Glutamatergic neuron (in vitro differentiated cells): ENCODE measurements around the gene KASH5. TPM values are rescaled to one million over a fixed set of nuclear protein-coding genes. Genes with fewer than 3 reads are reported as not detected.

ENCODE experiments used
- DNase-seq: peaks from one replicate; pipeline ENCODE4 v3.0.0; 2022
- H3K27ac Mint-ChIP-seq: one replicate; pipeline ENCODE4 v1.8.0; 2020; ENCODE audit warnings: mild to moderate bottlenecking, mixed read lengths, inconsistent platforms; ENCODE audit not compliant: unreplicated experiment
- H3K27me3 Mint-ChIP-seq: one replicate; pipeline ENCODE4 v1.8.0; 2020; ENCODE audit warnings: mild to moderate bottlenecking, moderate library complexity, mixed read lengths, inconsistent platforms; ENCODE audit not compliant: unreplicated experiment
- H3K36me3 Mint-ChIP-seq: one replicate; pipeline ENCODE4 v1.8.0; 2020; ENCODE audit warnings: mild to moderate bottlenecking, mixed read lengths, inconsistent platforms; ENCODE audit not compliant: unreplicated experiment
- H3K4me1 Mint-ChIP-seq: one replicate; pipeline ENCODE4 v1.8.0; 2020; ENCODE audit warnings: mild to moderate bottlenecking, low read depth, mixed read lengths, inconsistent platforms; ENCODE audit not compliant: unreplicated experiment
- H3K4me3 Mint-ChIP-seq: one replicate; pipeline ENCODE4 v1.8.0; 2020; ENCODE audit warnings: mild to moderate bottlenecking, mixed read lengths, inconsistent platforms; ENCODE audit not compliant: unreplicated experiment
- H3K9me3 Mint-ChIP-seq: one replicate; pipeline ENCODE4 v1.8.0; 2020; ENCODE audit warnings: mild to moderate bottlenecking, moderate library complexity, mixed read lengths, inconsistent platforms; ENCODE audit not compliant: unreplicated experiment
- CTCF ChIP-seq: fragments of 200-600 bp; sonication (generic); IDR thresholded peaks from one replicate; pipeline ENCODE4 v1.5.0; 2021; ENCODE audit not compliant: partially characterized antibody, unreplicated experiment
- total RNA-seq: library from RNA; stranded (reverse); fragmentation: NEBNext Ultra II Directional; extraction: Animal tissue kit (Norgen Biotek cat#: 25700); gene quantifications from one replicate; pipeline ENCODE4 v1.2.1, GENCODE V29; 2021; ENCODE audit not compliant: unreplicated experiment

Gene KASH5
- total RNA-seq, 1 donor from 2014 or later, result 0.49 TPM

GRCh38 chr19:49415810-49416200 is 27.8 kb downstream of the KASH5 start:
- H3K27me3 Mint-ChIP-seq, result peaks cover 17% of the 10 kb centered on the region
- H3K27ac Mint-ChIP-seq, result no peak overlapping the region
- H3K4me3 Mint-ChIP-seq, result no peak overlapping the region
- TF ChIP-seq CTCF, result no peak
- peaks cover 1% of the 10 kb centered on the region for H3K9me3 Mint-ChIP-seq
- H3K4me1 Mint-ChIP-seq, result peaks cover 10% of the 10 kb centered on the region
- H3K36me3 Mint-ChIP-seq, result no peaks in the 10 kb centered on the region
- no peak for DNase-seq

GRCh38 chr19:49417088-49417487 is 29.0 kb downstream of the KASH5 start:
- peaks cover 17% of the 10 kb centered on the region for H3K27me3 Mint-ChIP-seq
- H3K36me3 Mint-ChIP-seq, result no peaks in the 10 kb centered on the region
- no peak for DNase-seq
- peaks cover 4% of the 10 kb centered on the region for H3K9me3 Mint-ChIP-seq
- H3K4me3 Mint-ChIP-seq, result no peak overlapping the region
- H3K4me1 Mint-ChIP-seq, result peaks cover 13% of the 10 kb centered on the region
- no peak overlapping the region for H3K27ac Mint-ChIP-seq
- no peak for TF ChIP-seq CTCF

DNA sequence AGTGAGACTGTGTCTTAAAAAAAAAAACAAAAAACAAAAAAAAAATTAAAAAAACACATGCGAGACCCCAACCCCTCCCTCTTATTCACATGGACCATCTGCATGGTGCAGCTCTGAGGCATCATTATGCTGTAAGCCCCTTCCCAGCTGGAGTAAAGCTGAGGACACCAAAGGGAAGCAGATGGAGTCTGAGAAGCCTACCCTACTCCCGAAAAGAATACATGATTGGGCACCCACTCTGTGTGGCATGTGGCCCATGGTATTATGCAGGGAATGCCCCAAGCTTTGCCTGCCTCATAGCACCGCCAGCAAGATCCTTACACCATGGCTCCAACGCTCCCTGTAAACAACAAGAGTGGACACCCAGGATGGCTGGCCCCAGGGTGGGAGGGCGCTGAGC is 30.5 kb downstream of the KASH5 start:
- H3K27me3 Mint-ChIP-seq, result peaks cover 19% of the 10 kb centered on the region
- H3K9me3 Mint-ChIP-seq, result peaks cover 7% of the 10 kb centered on the region
- no peak overlapping the region for H3K27ac Mint-ChIP-seq
- H3K4me1 Mint-ChIP-seq, result peaks cover 18% of the 10 kb centered on the region
- H3K4me3 Mint-ChIP-seq, result no peak overlapping the region
- no peaks in the 10 kb centered on the region for H3K36me3 Mint-ChIP-seq
- TF ChIP-seq CTCF, result no peak
- no peak for DNase-seq

GRCh38 chr19:49419173-49419572 is 31.1 kb downstream of the KASH5 start:
- H3K4me1 Mint-ChIP-seq, result peaks cover 22% of the 10 kb centered on the region

GRCh38 chr19:49420227-49420626 is 32.2 kb downstream of the KASH5 start:
- no peak overlapping the region for H3K27ac Mint-ChIP-seq
- peaks cover 19% of the 10 kb centered on the region for H3K4me1 Mint-ChIP-seq
- peaks cover 24% of the 10 kb centered on the region for H3K27me3 Mint-ChIP-seq
- peak overlapping the region; percentile 64 for H3K4me3 Mint-ChIP-seq
- DNase-seq, result no peak
- peaks cover 9% of the 10 kb centered on the region for H3K9me3 Mint-ChIP-seq
- TF ChIP-seq CTCF, result no peak
- no peaks in the 10 kb centered on the region for H3K36me3 Mint-ChIP-seq

More at GRCh38 chr19:49419173-49419572, 31.1 kb downstream of the KASH5 start:
- no peak for DNase-seq
- peaks cover 7% of the 10 kb centered on the region for H3K9me3 Mint-ChIP-seq
- no peaks in the 10 kb centered on the region for H3K36me3 Mint-ChIP-seq
- H3K27ac Mint-ChIP-seq, result no peak overlapping the region
- no peak for TF ChIP-seq CTCF
- peaks cover 23% of the 10 kb centered on the region for H3K27me3 Mint-ChIP-seq
- no peak overlapping the region for H3K4me3 Mint-ChIP-seq
